ENCODE data around the gene GJB1. TPM values are rescaled to one million over a fixed set of nuclear protein-coding genes. Genes with fewer than 3 reads are reported as not detected.

Gene GJB1
- total and polyA plus RNA-seq, 2 of the 4 experiments (the other 2 are of a cell fraction) = not detected

- dilution Hi-C loops (cut with HindIII; ENCODE audit: low sequenced_read_pairs, unreplicated experiment) (no loop called here), in situ Hi-C loops (cut with MboI; ENCODE audit: low sequenced_read_pairs) (no loop called here), intact Hi-C loops (cut with micrococcal nuclease) (no loop called here)
- no peak overlapping the region for H3K18ac ChIP-seq (ENCODE audit: low read depth, low read length)
- POLR2A ChIA-PET (ENCODE audit: unreplicated experiment) = interaction anchor here (0.5 kb wide), 1 partner anchor 129 kb away, joined by 3 read pairs; no protein-coding TSS in a partner anchor
- H3K14ac ChIP-seq (replicated peaks; ENCODE audit: low read depth, low read length) = no peak overlapping the region
- H3K27ac ChIP-seq (ENCODE audit: insufficient read depth, low read length) = no peak overlapping the region
- CTCF ChIA-PET = no interaction called here
- no peak overlapping the region for H3K4me2 ChIP-seq (ENCODE audit: low read depth, low read length)
- H2BK5ac ChIP-seq (ENCODE audit: low read depth, low read length, poor library complexity, severe bottlenecking) = no peak overlapping the region
- no peak overlapping the region for H2AK9ac ChIP-seq (replicated peaks; ENCODE audit: low read depth, low read length, poor library complexity)
- 63% methylated on average over 1 of the region's 1 CpG; no CpG with 5 or more reads in 1 of the 2 experiments for WGBS, 2 experiments (ENCODE audit: extremely low coverage in 2 of 2, insufficient read length in 1 of 2)
- H3K4ac ChIP-seq (ENCODE audit: low read depth, low read length) = no peak overlapping the region
- no peak overlapping the region for H2AFZ ChIP-seq (replicated peaks; ENCODE audit: low read length, poor library complexity)
- H3K4me1 ChIP-seq (ENCODE audit: control insufficient read depth, insufficient read depth, low read length) = no peaks in the 10 kb centered on the region
- H3K27me3 ChIP-seq (ENCODE audit: control insufficient read depth, insufficient read depth, low read length) = peaks cover 8% of the 10 kb centered on the region; the same call in 1 of the 2 replicates
- H4K5ac ChIP-seq (ENCODE audit: low read depth, low read length) = no peak overlapping the region
- no peaks in the 10 kb centered on the region for H3K36me3 ChIP-seq (ENCODE audit: control insufficient read depth, insufficient read depth, low read length)
- H4K8ac ChIP-seq (ENCODE audit: low read depth in 2 of 2, low read length in 2 of 2) = no peak overlapping the region
- TF ChIP-seq CTCF (conservative IDR thresholded peaks at IDR 0.05; ENCODE audit: low read depth, low read length) (no peak), NFE2L2 (IDR thresholded peaks at IDR 0.05; ENCODE audit: low read depth, low read length) (no peak), RFX5 (IDR thresholded peaks at IDR 0.05; ENCODE audit: low read depth, low read length) (no peak), MXI1 (IDR thresholded peaks at IDR 0.05; ENCODE audit: borderline replicate concordance, low read depth, low read length) (no peak), ELK1 (IDR thresholded peaks at IDR 0.05; ENCODE audit: borderline replicate concordance, low read depth, low read length) (no peak), SMC3 (IDR thresholded peaks at IDR 0.05; ENCODE audit: low read depth, low read length) (no peak), CEBPB (IDR thresholded peaks at IDR 0.05; ENCODE audit: low read depth, low read length) (no peak), RCOR1 (IDR thresholded peaks at IDR 0.05; ENCODE audit: insufficient replicate concordance, low read length) (no peak), POLR2A (IDR thresholded peaks at IDR 0.05; ENCODE audit: low read depth, low read length) (no peak), RAD21 (IDR thresholded peaks at IDR 0.05; ENCODE audit: low read length) (no peak), CHD1 (IDR thresholded peaks at IDR 0.05; ENCODE audit: low read depth, low read length) (no peak), BHLHE40 (IDR thresholded peaks at IDR 0.05; ENCODE audit: low read depth, low read length) (no peak), USF2 (IDR thresholded peaks at IDR 0.05; ENCODE audit: low read depth, low read length) (no peak)
- DNase-seq (no peak), ATAC-seq (ENCODE audit: low read depth) (no peak)
- H4K20me1 ChIP-seq (ENCODE audit: insufficient read depth, low read length) = no peaks in the 10 kb centered on the region
- H3K56ac ChIP-seq (ENCODE audit: extremely low read depth, insufficient read depth, low read length) = no peak overlapping the region
- H3K4me3 ChIP-seq (ENCODE audit: insufficient read depth, low read depth, low read length) = no peak overlapping the region
- no peak overlapping the region for H4K91ac ChIP-seq (ENCODE audit: insufficient read depth, low read depth, low read length)
- no TSS peak for BruUV-seq (replicated peaks)
- no peak overlapping the region for H3K23ac ChIP-seq (ENCODE audit: low read depth, low read length)
- no peaks in the 10 kb centered on the region for H3K9me3 ChIP-seq (ENCODE audit: control insufficient read depth, insufficient read depth, low read length)
- no peaks in the 10 kb centered on the region for H3K79me1 ChIP-seq (ENCODE audit: low read depth in 1 of 2, low read length in 2 of 2)
- no peak overlapping the region for H3K9ac ChIP-seq (ENCODE audit: low read depth, low read length)
- H2BK120ac ChIP-seq (ENCODE audit: low read depth, low read length) = no peak overlapping the region
- no peak overlapping the region for H2AK5ac ChIP-seq (ENCODE audit: low read depth, low read length)
- no peak overlapping the region for H2BK15ac ChIP-seq (ENCODE audit: low read depth, low read length)
- no peaks in the 10 kb centered on the region for H3K9me1 ChIP-seq (ENCODE audit: insufficient read depth, low read length)
- no peak overlapping the region for H2BK20ac ChIP-seq (ENCODE audit: low read depth, low read length)
Observed at GRCh38 chrX:71228063-71228642, 5.1 kb downstream of the GJB1 start.

All from IMR-90 (cell line).